Measurements from ENCODE around the gene HINT2.
A peak's percentile ranks its signal among the peaks of the same experiment; 100 is the strongest.

The HINT2 gene

DNA sequence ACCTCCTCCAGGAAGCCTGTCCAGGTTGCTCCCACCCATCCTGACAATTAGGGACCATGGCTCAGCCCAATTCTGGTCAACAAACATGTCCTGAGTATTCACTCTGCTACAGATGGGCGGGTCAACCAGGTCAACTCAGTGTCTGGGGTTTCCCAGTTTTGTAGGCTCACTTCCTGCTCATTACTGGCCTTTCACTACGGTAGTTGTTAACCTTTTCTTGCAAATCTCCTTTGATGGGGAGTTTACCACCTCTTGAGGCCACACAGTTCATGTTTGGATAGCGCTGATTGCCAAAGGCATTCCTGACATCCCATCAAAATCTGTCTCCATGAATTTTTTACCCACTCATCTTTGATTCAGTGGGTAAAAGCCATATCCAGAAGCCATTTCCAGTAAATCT is 28.0 kb upstream of the HINT2 start:
- Histone ChIP-seq H4K8ac (ENCODE audit: low read length) (no peak overlapping the region), H2AK5ac (ENCODE audit: low read length, severe bottlenecking) (no peak overlapping the region), H3K14ac (ENCODE audit: low read length in 2 of 2) (no peak overlapping the region), H3K36me3 (ENCODE audit: control insufficient read depth in 1 of 2, insufficient read depth in 2 of 2, low read depth in 1 of 2, low read length in 2 of 2) (peaks cover 14 to 28% of the 10 kb centered on the region in 2 experiments), H3K23ac (ENCODE audit: low read length in 2 of 2) (no peak overlapping the region), H3K4me3 (ENCODE audit: insufficient read depth in 1 of 2, low read depth in 1 of 2, low read length in 2 of 2) (no peak overlapping the region), H2BK120ac (ENCODE audit: low read depth, low read length) (no peak overlapping the region), H3K27ac (ENCODE audit: low read length, poor library complexity, severe bottlenecking) (no peak overlapping the region), H3K4me2 (ENCODE audit: low read length, poor library complexity, severe bottlenecking) (no peak overlapping the region), H2BK15ac (ENCODE audit: low read depth, poor library complexity, severe bottlenecking) (no peak overlapping the region), H2BK5ac (ENCODE audit: low read depth, low read length, poor library complexity, severe bottlenecking) (no peak overlapping the region), H3K27me3 (ENCODE audit: control insufficient read depth in 1 of 2, insufficient read depth in 1 of 2, low read length in 2 of 2) (no peaks in the 10 kb centered on the region), H3K4ac (ENCODE audit: low read depth in 1 of 2, low read length in 2 of 2) (no peak overlapping the region), H3K9ac (ENCODE audit: low read length) (no peak overlapping the region), H4K91ac (ENCODE audit: low read length) (no peak overlapping the region), H2BK12ac (ENCODE audit: low read length in 2 of 2) (no peak overlapping the region), H2AFZ (ENCODE audit: low read depth, low read length) (no peak overlapping the region), H3K79me1 (replicated peaks; ENCODE audit: low read length, poor library complexity, severe bottlenecking) (peaks cover 2% of the 10 kb centered on the region), H3K18ac (ENCODE audit: low read depth in 1 of 2, low read length in 2 of 2) (no peak overlapping the region), H3K9me3 (ENCODE audit: control insufficient read depth, low read length) (no peaks in the 10 kb centered on the region), H3K4me1 (ENCODE audit: control insufficient read depth, insufficient read depth, low read depth, low read length) (peaks cover under 1% of the 10 kb centered on the region)
- DNase-seq, result no peak
- 74% methylated on average over 3 of the region's 3 CpGs for WGBS

DNA sequence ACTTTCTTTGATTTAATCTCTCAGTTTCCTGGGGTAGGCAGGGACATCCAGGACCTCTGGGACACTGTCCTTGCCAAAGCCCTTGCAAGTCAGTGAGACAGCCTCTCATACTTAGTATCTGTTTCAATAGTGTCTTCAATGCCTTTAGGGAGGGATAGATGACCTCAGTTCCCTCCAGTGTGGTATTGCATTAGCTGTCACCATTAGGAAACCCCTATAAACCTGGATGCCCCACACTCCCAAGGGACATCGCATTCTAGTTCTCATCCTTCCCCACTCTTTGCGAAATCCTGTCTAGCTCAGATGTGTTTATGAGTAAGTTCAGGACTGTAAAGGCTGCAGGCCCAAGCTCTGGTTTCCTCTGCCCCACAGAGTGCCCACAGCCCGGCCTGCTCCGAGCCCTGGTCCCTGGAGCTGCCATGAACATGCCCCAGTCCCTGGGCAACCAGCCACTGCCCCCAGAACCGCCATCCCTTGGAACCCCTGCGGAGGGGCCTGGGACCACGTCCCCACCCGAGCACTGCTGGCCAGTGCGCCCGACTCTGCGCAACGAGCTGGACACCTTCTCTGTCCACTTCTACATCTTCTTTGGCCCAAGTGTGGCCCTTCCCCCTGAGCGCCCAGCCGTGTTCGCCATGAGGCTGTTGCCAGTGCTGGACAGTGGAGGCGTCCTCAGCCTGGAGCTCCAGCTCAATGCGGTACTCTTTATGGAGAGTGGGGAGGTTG is 27.3 kb upstream of the HINT2 start:
- peak overlapping the region in 1 of 2 experiments; percentile 67 for H3K14ac ChIP-seq (ENCODE audit: low read length in 2 of 2)
- H3K27me3 ChIP-seq (ENCODE audit: control insufficient read depth in 1 of 2, insufficient read depth in 1 of 2, low read length in 2 of 2), result no peaks in the 10 kb centered on the region
- H3K23ac ChIP-seq (ENCODE audit: low read length in 2 of 2), result no peak overlapping the region
- peak overlapping the region; percentile 14 for H4K91ac ChIP-seq (ENCODE audit: low read length)
- H2BK15ac ChIP-seq (ENCODE audit: low read depth, poor library complexity, severe bottlenecking), result no peak overlapping the region
- H3K9ac ChIP-seq (ENCODE audit: low read length), result no peak overlapping the region
- H2AFZ ChIP-seq (ENCODE audit: low read depth, low read length), result no peak overlapping the region
- DNase-seq, result peak; percentile 47
- H2BK5ac ChIP-seq (ENCODE audit: low read depth, low read length, poor library complexity, severe bottlenecking), result no peak overlapping the region
- H3K4ac ChIP-seq (ENCODE audit: low read depth in 1 of 2, low read length in 2 of 2), result no peak overlapping the region
- H4K8ac ChIP-seq (ENCODE audit: low read length), result no peak overlapping the region
- peaks cover 11 to 26% of the 10 kb centered on the region in 2 experiments for H3K36me3 ChIP-seq (ENCODE audit: control insufficient read depth in 1 of 2, insufficient read depth in 2 of 2, low read depth in 1 of 2, low read length in 2 of 2)
- 94% methylated on average over 17 of the region's 17 CpGs for WGBS
- H3K18ac ChIP-seq (ENCODE audit: low read depth in 1 of 2, low read length in 2 of 2), result no peak overlapping the region
- no peak overlapping the region for H2BK12ac ChIP-seq (ENCODE audit: low read length in 2 of 2)
- H3K9me3 ChIP-seq (ENCODE audit: control insufficient read depth, low read length), result no peaks in the 10 kb centered on the region
- no peaks in the 10 kb centered on the region for H3K4me1 ChIP-seq (ENCODE audit: control insufficient read depth, insufficient read depth, low read depth, low read length)
- no peak overlapping the region for H2BK120ac ChIP-seq (ENCODE audit: low read depth, low read length)
- H2AK5ac ChIP-seq (ENCODE audit: low read length, severe bottlenecking), result no peak overlapping the region
- H3K79me1 ChIP-seq (replicated peaks; ENCODE audit: low read length, poor library complexity, severe bottlenecking), result peaks cover 2% of the 10 kb centered on the region
- no peak overlapping the region for H3K27ac ChIP-seq (ENCODE audit: low read length, poor library complexity, severe bottlenecking)
- H3K4me2 ChIP-seq (ENCODE audit: low read length, poor library complexity, severe bottlenecking), result no peak overlapping the region
- peak overlapping the region in 1 of 2 experiments; percentile 10 for H3K4me3 ChIP-seq (ENCODE audit: insufficient read depth in 1 of 2, low read depth in 1 of 2, low read length in 2 of 2)

DNA sequence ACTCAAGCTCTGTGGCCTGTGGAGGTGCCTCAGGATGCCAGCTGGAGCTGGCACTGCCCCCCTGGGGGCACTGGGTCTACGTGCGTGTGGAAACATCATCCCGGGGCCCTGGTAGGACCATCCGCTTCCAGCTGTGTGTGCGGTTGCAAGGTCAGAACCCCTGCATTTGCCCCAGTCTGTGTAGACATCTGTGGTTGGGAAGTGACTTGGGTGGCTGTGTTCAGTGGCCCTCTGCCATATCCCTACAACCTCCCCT is 26.7 kb upstream of the HINT2 start:
- no peak overlapping the region for H2BK12ac ChIP-seq (ENCODE audit: low read length in 2 of 2)
- H2AFZ ChIP-seq (ENCODE audit: low read depth, low read length), result no peak overlapping the region
- H3K18ac ChIP-seq (ENCODE audit: low read depth in 1 of 2, low read length in 2 of 2), result no peak overlapping the region
- H3K79me1 ChIP-seq (replicated peaks; ENCODE audit: low read length, poor library complexity, severe bottlenecking), result peaks cover 2% of the 10 kb centered on the region
- H3K14ac ChIP-seq (ENCODE audit: low read length in 2 of 2), result no peak overlapping the region
- WGBS, result no CpG with 5 or more reads among the region's 5 CpGs
- no peak overlapping the region for H2BK120ac ChIP-seq (ENCODE audit: low read depth, low read length)
- DNase-seq, result no peak
- H3K4me3 ChIP-seq (ENCODE audit: insufficient read depth in 1 of 2, low read depth in 1 of 2, low read length in 2 of 2), result no peak overlapping the region
- H3K4me1 ChIP-seq (ENCODE audit: control insufficient read depth, insufficient read depth, low read depth, low read length), result no peaks in the 10 kb centered on the region
- H3K23ac ChIP-seq (ENCODE audit: low read length in 2 of 2), result no peak overlapping the region
- H4K91ac ChIP-seq (ENCODE audit: low read length), result no peak overlapping the region
- no peak overlapping the region for H3K4me2 ChIP-seq (ENCODE audit: low read length, poor library complexity, severe bottlenecking)
- no peaks in the 10 kb centered on the region for H3K9me3 ChIP-seq (ENCODE audit: control insufficient read depth, low read length)
- no peak overlapping the region for H2BK15ac ChIP-seq (ENCODE audit: low read depth, poor library complexity, severe bottlenecking)
- no peaks in the 10 kb centered on the region for H3K27me3 ChIP-seq (ENCODE audit: control insufficient read depth in 1 of 2, insufficient read depth in 1 of 2, low read length in 2 of 2)
- H4K8ac ChIP-seq (ENCODE audit: low read length), result no peak overlapping the region
- no peak overlapping the region for H3K4ac ChIP-seq (ENCODE audit: low read depth in 1 of 2, low read length in 2 of 2)
- H2AK5ac ChIP-seq (ENCODE audit: low read length, severe bottlenecking), result no peak overlapping the region
- no peak overlapping the region for H3K9ac ChIP-seq (ENCODE audit: low read length)
- no peak overlapping the region for H3K27ac ChIP-seq (ENCODE audit: low read length, poor library complexity, severe bottlenecking)
- H3K36me3 ChIP-seq (ENCODE audit: control insufficient read depth in 1 of 2, insufficient read depth in 2 of 2, low read depth in 1 of 2, low read length in 2 of 2), result peaks cover 5 to 21% of the 10 kb centered on the region in 2 experiments
- H2BK5ac ChIP-seq (ENCODE audit: low read depth, low read length, poor library complexity, severe bottlenecking), result no peak overlapping the region

DNA sequence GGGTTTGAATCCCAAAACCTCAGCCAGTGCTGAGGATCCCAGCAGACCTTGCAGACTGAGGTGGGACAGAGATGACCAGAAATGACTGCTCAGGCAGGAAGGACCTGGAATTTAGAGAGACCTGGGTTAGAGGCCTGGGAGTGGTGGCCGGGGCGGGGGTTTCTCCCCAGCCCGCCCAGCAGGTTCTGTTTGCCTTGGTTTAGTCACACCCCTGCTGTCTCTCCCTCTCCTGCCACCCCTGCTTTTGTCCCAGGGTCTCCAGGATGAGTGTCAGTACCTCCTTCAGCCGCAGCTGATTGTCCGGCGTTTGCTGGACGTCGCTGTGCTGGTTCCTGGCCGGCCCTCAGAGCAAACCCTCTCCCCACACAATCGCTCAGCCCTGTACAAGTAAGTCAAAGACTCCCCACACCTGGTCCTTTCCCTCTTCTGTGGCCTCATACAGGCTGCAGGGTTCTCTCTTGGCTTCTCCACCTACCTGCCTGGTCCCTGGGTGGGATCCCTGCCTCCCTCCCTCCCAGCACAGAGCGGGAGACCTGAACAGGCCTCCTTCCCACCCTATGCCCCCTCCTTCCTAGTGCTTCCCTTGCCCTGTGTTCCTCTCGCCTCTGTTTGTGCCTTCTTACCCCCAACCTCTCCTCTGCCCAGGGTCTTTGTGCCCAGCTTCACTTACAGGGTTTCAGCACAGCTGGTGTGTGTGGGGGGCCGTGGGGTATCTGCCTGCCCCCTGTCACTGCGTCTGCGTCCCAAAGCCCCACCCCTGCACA is 26.2 kb upstream of the HINT2 start:
- Histone ChIP-seq H4K8ac (ENCODE audit: low read length) (no peak overlapping the region), H2BK5ac (ENCODE audit: low read depth, low read length, poor library complexity, severe bottlenecking) (no peak overlapping the region), H2BK120ac (ENCODE audit: low read depth, low read length) (no peak overlapping the region), H3K18ac (ENCODE audit: low read depth in 1 of 2, low read length in 2 of 2) (no peak overlapping the region), H4K91ac (ENCODE audit: low read length) (no peak overlapping the region), H3K9ac (ENCODE audit: low read length) (no peak overlapping the region), H3K9me3 (ENCODE audit: control insufficient read depth, low read length) (no peaks in the 10 kb centered on the region), H2BK12ac (ENCODE audit: low read length in 2 of 2) (no peak overlapping the region), H3K27ac (ENCODE audit: low read length, poor library complexity, severe bottlenecking) (no peak overlapping the region), H3K4me3 (ENCODE audit: insufficient read depth in 1 of 2, low read depth in 1 of 2, low read length in 2 of 2) (no peak overlapping the region), H2AK5ac (ENCODE audit: low read length, severe bottlenecking) (no peak overlapping the region), H3K36me3 (ENCODE audit: control insufficient read depth in 1 of 2, insufficient read depth in 2 of 2, low read depth in 1 of 2, low read length in 2 of 2) (peaks cover 4 to 16% of the 10 kb centered on the region in 2 experiments), H3K27me3 (ENCODE audit: control insufficient read depth in 1 of 2, insufficient read depth in 1 of 2, low read length in 2 of 2) (no peaks in the 10 kb centered on the region), H3K79me1 (replicated peaks; ENCODE audit: low read length, poor library complexity, severe bottlenecking) (peaks cover 2% of the 10 kb centered on the region), H2AFZ (ENCODE audit: low read depth, low read length) (no peak overlapping the region), H3K23ac (ENCODE audit: low read length in 2 of 2) (no peak overlapping the region), H3K4me2 (ENCODE audit: low read length, poor library complexity, severe bottlenecking) (no peak overlapping the region), H3K14ac (ENCODE audit: low read length in 2 of 2) (no peak overlapping the region), H2BK15ac (ENCODE audit: low read depth, poor library complexity, severe bottlenecking) (no peak overlapping the region), H3K4me1 (ENCODE audit: control insufficient read depth, insufficient read depth, low read depth, low read length) (no peaks in the 10 kb centered on the region), H3K4ac (ENCODE audit: low read depth in 1 of 2, low read length in 2 of 2) (no peak overlapping the region)
- no peak for DNase-seq
- WGBS, result 94% methylated on average over 15 of the region's 15 CpGs

All from mesenchymal stem cell (in vitro differentiated cells and primary cell).